Tibial nerve (tissue), 4 donors: ENCODE data around the gene URB1.

ENCODE experiments used
- CTCF ChIP-seq, 5 experiments: fragments of 200-600 bp in 3 of 5; fragments of 450-650 bp in 2 of 5; sonication (generic) in 3 of 5; IDR thresholded peaks; one replicate each; pipeline ENCODE4 v1.5.1; 2016 to 2019; ENCODE audit warnings: antibody characterized with exemption in 5 of 5, mild to moderate bottlenecking in 3 of 5, moderate library complexity in 2 of 5
- EP300 ChIP-seq, 2 donors: sonication (generic); formaldehyde crosslinking; IDR thresholded peaks; one replicate each; pipeline ENCODE4 v1.6.1; 2017; ENCODE audit warnings: antibody characterized with exemption in 2 of 2, mild to moderate bottlenecking in 1 of 2
- POLR2A ChIP-seq, 2 donors: fragments of 450-650 bp; IDR thresholded peaks; one replicate each; pipeline ENCODE4 v1.6.1; 2017; ENCODE audit warnings: antibody characterized with exemption in 2 of 2, mild to moderate bottlenecking in 2 of 2, moderate library complexity in 2 of 2

DNA sequence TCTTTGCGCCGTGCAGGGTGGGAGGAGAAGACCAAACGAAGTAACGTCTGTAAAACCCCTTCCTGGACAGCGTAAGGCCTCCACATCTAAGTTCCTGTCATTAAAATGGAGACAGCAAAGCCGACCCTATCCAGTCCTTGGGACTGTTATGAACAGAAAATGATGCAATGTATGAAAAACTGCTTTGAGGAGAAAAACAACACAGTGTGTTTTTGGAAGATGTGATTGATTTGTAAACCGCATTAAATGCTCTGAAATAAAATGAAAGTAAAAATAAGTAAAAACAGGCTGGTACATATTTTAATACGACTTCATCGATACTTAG lies 827 bp upstream of the URB1 start:
- TF ChIP-seq POLR2A (IDR thresholded peaks at IDR 0.05) (no peak), CTCF (IDR thresholded peaks at IDR 0.05) (no peak), EP300 (IDR thresholded peaks at IDR 0.05) (no peak)
